Measurements from ENCODE around the gene RMND5A. TPM values are rescaled to one million over a fixed set of nuclear protein-coding genes. Genes with fewer than 3 reads are reported as not detected.

RMND5A gene
- total RNA-seq, 2 donors from 2014 or later: 63.7 to 72.6 TPM

GRCh38 chr2:86825693-86826381, 105.7 kb downstream of the RMND5A start:
- no peak overlapping the region for H3K4me3 ChIP-seq
- no peak overlapping the region for H3K9ac ChIP-seq (ENCODE audit: low read depth in 2 of 2, low read length in 2 of 2)
- DNase-seq: no peak
- H3K27ac ChIP-seq: no peak overlapping the region
- H3K9me3 ChIP-seq: no peaks in the 10 kb centered on the region
- H3K27me3 ChIP-seq: no peaks in the 10 kb centered on the region
- intact Hi-C loops (cut with DNase I): no loop called here
- H3K4me1 ChIP-seq: no peaks in the 10 kb centered on the region
- H3K36me3 ChIP-seq: no peaks in the 10 kb centered on the region
- TF ChIP-seq CTCF (IDR thresholded peaks at IDR 0.05): no peak

GRCh38 chr2:86826951-86827350, 106.9 kb downstream of the RMND5A start:
- Histone ChIP-seq H3K9me3 (no peaks in the 10 kb centered on the region), H3K27me3 (no peaks in the 10 kb centered on the region), H3K9ac (ENCODE audit: low read depth in 2 of 2, low read length in 2 of 2) (no peak overlapping the region), H3K36me3 (no peaks in the 10 kb centered on the region), H3K4me1 (no peaks in the 10 kb centered on the region), H3K4me3 (no peak overlapping the region), H3K27ac (no peak overlapping the region)
- no peak for TF ChIP-seq CTCF (IDR thresholded peaks at IDR 0.05)
- no peak for DNase-seq
- intact Hi-C loops (cut with DNase I): no loop called here

Other genes with a start within 250 kb of the RMND5A start
- 100 to 1,000 TPM; 115 to 186 TPM for gene CHMP3, start 156.8 kb upstream of the RMND5A start, total RNA-seq
- gene RNF103, start 96.4 kb upstream of the RMND5A start, total RNA-seq: 10 to 100 TPM; 41.0 to 58.7 TPM
- 1 to 10 TPM; 1.2 to 1.6 TPM for gene CD8A, start 70.6 kb downstream of the RMND5A start, total RNA-seq
- gene CD8B, start 141.6 kb downstream of the RMND5A start, total RNA-seq: 1 to 10 TPM; 1.5 to 1.8 TPM
- 1 to 10 TPM in 1 of 2 donors, under 1 TPM in 1; 0.35 to 1.2 TPM for gene RGPD1, start 221.8 kb downstream of the RMND5A start, total RNA-seq